Mucosa of stomach (tissue), 1 donor: ENCODE data around the gene SMPD3.

Experiments used
- H3K27me3 ChIP-seq: one replicate; pipeline ENCODE4 v1.7.0; 2013; ENCODE audit warnings: mild to moderate bottlenecking, low read length; ENCODE audit not compliant: control insufficient read depth, insufficient read depth
- H3K36me3 ChIP-seq: one replicate; pipeline ENCODE4 v1.7.0; 2013; ENCODE audit warnings: low read length; ENCODE audit not compliant: control insufficient read depth, insufficient read depth
- H3K4me1 ChIP-seq: one replicate; pipeline ENCODE4 v1.7.0; 2013; ENCODE audit warnings: mild to moderate bottlenecking, low read length; ENCODE audit not compliant: control insufficient read depth, insufficient read depth
- H3K4me3 ChIP-seq: one replicate; pipeline ENCODE4 v1.7.0; 2013; ENCODE audit warnings: low read length
- H3K9ac ChIP-seq: one replicate; pipeline ENCODE4 v1.7.0; 2013; ENCODE audit warnings: mild to moderate bottlenecking, low read length, moderate library complexity
- H3K9me3 ChIP-seq: one replicate; pipeline ENCODE4 v1.7.0; 2013; ENCODE audit warnings: mild to moderate bottlenecking, low read length, moderate library complexity; ENCODE audit not compliant: control insufficient read depth
- donor health status: Pancreatic carcinoma.

The SMPD3 gene

GRCh38 chr16:68338326-68339119 is 109.8 kb downstream of the SMPD3 start:
- H3K9me3 ChIP-seq: no peaks in the 10 kb centered on the region
- H3K4me3 ChIP-seq: no peak overlapping the region
- no peaks in the 10 kb centered on the region for H3K27me3 ChIP-seq
- peaks cover 10% of the 10 kb centered on the region for H3K36me3 ChIP-seq
- no peaks in the 10 kb centered on the region for H3K4me1 ChIP-seq
- no peak overlapping the region for H3K9ac ChIP-seq

- H3K4me1 ChIP-seq: no peaks in the 10 kb centered on the region
- no peaks in the 10 kb centered on the region for H3K9me3 ChIP-seq
- no peak overlapping the region for H3K9ac ChIP-seq
- H3K4me3 ChIP-seq: no peak overlapping the region
- no peaks in the 10 kb centered on the region for H3K27me3 ChIP-seq
- H3K36me3 ChIP-seq: peaks cover 10% of the 10 kb centered on the region
Observed at GRCh38 chr16:68335175-68335574, 113.1 kb downstream of the SMPD3 start.

- Histone ChIP-seq H3K36me3 (peaks cover 3% of the 10 kb centered on the region), H3K27me3 (no peaks in the 10 kb centered on the region), H3K9me3 (no peaks in the 10 kb centered on the region), H3K4me1 (peaks cover 7% of the 10 kb centered on the region), H3K4me3 (no peak overlapping the region), H3K9ac (no peak overlapping the region)
Observed at GRCh38 chr16:68332411-68333121, 115.7 kb downstream of the SMPD3 start.

GRCh38 chr16:68331879-68332410 is 116.4 kb downstream of the SMPD3 start:
- Histone ChIP-seq H3K4me3 (no peak overlapping the region), H3K27me3 (no peaks in the 10 kb centered on the region), H3K36me3 (no peaks in the 10 kb centered on the region), H3K9ac (no peak overlapping the region), H3K4me1 (peaks cover 7% of the 10 kb centered on the region), H3K9me3 (no peaks in the 10 kb centered on the region)

GRCh38 chr16:68328860-68329390 is 119.4 kb downstream of the SMPD3 start:
- Histone ChIP-seq H3K4me1 (peaks cover 7% of the 10 kb centered on the region), H3K4me3 (no peak overlapping the region), H3K9me3 (no peaks in the 10 kb centered on the region), H3K27me3 (no peaks in the 10 kb centered on the region), H3K9ac (no peak overlapping the region), H3K36me3 (no peaks in the 10 kb centered on the region)

GRCh38 chr16:68328151-68328859 is 120.0 kb downstream of the SMPD3 start:
- Histone ChIP-seq H3K4me1 (peaks cover 7% of the 10 kb centered on the region), H3K9me3 (no peaks in the 10 kb centered on the region), H3K36me3 (no peaks in the 10 kb centered on the region), H3K4me3 (no peak overlapping the region), H3K9ac (no peak overlapping the region), H3K27me3 (no peaks in the 10 kb centered on the region)

- Histone ChIP-seq H3K4me3 (no peak overlapping the region), H3K4me1 (peaks cover 7% of the 10 kb centered on the region), H3K36me3 (no peaks in the 10 kb centered on the region), H3K9ac (no peak overlapping the region), H3K27me3 (no peaks in the 10 kb centered on the region), H3K9me3 (no peaks in the 10 kb centered on the region)
Observed at GRCh38 chr16:68324780-68325357, 123.4 kb downstream of the SMPD3 start.

- H3K9ac ChIP-seq: no peak overlapping the region
- no peaks in the 10 kb centered on the region for H3K36me3 ChIP-seq
- H3K4me3 ChIP-seq: no peak overlapping the region
- no peaks in the 10 kb centered on the region for H3K9me3 ChIP-seq
- H3K27me3 ChIP-seq: no peaks in the 10 kb centered on the region
- H3K4me1 ChIP-seq: peaks cover 7% of the 10 kb centered on the region
Observed at GRCh38 chr16:68324336-68324735, 124.0 kb downstream of the SMPD3 start.

- no peak overlapping the region for H3K9ac ChIP-seq
- H3K9me3 ChIP-seq: no peaks in the 10 kb centered on the region
- H3K36me3 ChIP-seq: no peaks in the 10 kb centered on the region
- no peaks in the 10 kb centered on the region for H3K27me3 ChIP-seq
- H3K4me3 ChIP-seq: no peak overlapping the region
- no peaks in the 10 kb centered on the region for H3K4me1 ChIP-seq
Observed at GRCh38 chr16:68319185-68319908, 129.0 kb downstream of the SMPD3 start.

- Histone ChIP-seq H3K9me3 (no peaks in the 10 kb centered on the region), H3K4me3 (no peak overlapping the region), H3K27me3 (no peaks in the 10 kb centered on the region), H3K4me1 (peaks cover 16% of the 10 kb centered on the region), H3K9ac (no peak overlapping the region), H3K36me3 (no peaks in the 10 kb centered on the region)
Observed at GRCh38 chr16:68313116-68313515, 135.2 kb downstream of the SMPD3 start.
